ENCODE results near the gene DHX36.

DNA sequence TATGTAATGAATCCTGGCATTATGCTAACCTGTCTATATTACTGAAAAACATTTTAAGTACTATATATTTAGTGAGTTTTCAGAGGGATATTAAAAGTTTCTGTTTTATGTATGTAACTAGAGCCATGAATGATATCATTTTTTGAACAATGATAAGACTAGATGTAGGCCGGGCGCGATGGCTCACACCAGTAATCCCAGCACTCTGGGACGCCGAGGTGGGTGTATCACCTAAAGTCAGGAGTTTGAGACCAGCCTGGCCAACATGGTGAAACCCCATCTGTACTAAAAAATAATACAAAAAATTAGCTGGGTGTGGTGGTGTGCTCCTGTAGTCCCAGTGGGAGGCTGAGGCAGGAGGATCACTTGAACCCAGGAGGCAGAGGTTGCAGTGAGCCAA lies 34.1 kb downstream of the DHX36 start:
- TF ChIP-seq TARDBP (IDR thresholded peaks at IDR 0.05) (no peak), BHLHE40 (IDR thresholded peaks at IDR 0.05; ENCODE audit: borderline replicate concordance) (no peak), FOXA1 (IDR thresholded peaks at IDR 0.05) (no peak), FOXM1 (IDR thresholded peaks at IDR 0.05; ENCODE audit: borderline replicate concordance) (no peak), NFRKB (IDR thresholded peaks at IDR 0.05) (no peak), LEF1 (IDR thresholded peaks at IDR 0.05; ENCODE audit: borderline replicate concordance) (no peak), L3MBTL2 (conservative IDR thresholded peaks at IDR 0.05) (no peak), ZNF384 (IDR thresholded peaks at IDR 0.05) (no peak), CTBP1 (IDR thresholded peaks at IDR 0.05; ENCODE audit: borderline replicate concordance) (no peak), PKNOX1 (IDR thresholded peaks at IDR 0.05) (no peak), ELF4 (IDR thresholded peaks at IDR 0.05) (no peak), SUZ12 (IDR thresholded peaks at IDR 0.05) (no peak)

All from HEK293T (cell line).